GM10266 (cell line): ENCODE data around the gene PCTP.

Source experiments
- DNase-seq: peaks from one replicate; pipeline ENCODE4 v3.0.0; 2012; ENCODE audit errors: extremely low spot score
- TF ChIP-seq, protein P1 (sequence below): IDR thresholded peaks from 2 replicates; pipeline ENCODE4 v1.5.1; 2012; ENCODE audit warnings: mild to moderate bottlenecking, low read depth; ENCODE audit not compliant: control insufficient read depth, insufficient read depth; ENCODE audit errors: missing control alignments

Gene PCTP

DNA sequence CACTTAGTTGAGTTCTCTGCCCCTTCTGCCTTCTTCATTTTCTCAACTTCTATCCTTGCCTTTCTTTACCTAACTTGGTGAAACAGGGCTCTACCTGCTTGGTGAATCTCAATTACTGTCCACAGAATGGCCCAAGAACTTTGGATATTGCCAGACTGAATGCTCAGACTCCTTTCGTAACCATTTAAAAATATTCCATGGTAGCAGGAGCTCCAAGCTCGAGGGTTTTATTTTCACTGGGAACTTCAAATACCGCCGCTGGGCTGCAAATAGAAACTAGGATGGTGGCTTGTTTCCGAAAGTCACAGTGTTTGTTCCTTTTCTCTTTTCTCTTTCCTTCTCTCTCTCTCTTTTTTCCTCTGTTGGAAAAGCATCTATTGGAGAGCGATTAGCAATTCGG lies 41.4 kb upstream of the PCTP start:
- DNase-seq = no peak

DNA sequence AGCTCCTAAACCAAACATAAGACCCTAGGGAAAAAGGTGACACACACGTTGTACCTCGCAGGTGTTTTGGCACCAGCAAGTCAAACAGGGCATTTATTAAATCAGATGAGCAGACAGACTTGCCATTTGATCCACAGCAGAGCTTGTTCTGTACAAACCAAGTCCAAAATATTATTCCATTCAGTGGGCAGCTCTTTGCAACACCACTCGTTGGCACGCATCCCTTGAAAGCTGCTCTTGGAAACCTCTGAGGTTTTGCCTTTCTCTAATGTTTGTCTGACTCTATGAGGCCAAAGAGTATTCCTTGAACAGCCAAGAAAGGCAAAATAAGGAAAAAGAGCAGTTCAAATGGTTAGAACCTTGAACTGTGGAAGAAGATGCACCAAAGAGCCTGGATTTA lies 40.9 kb upstream of the PCTP start:
- DNase-seq = no peak
- TF ChIP-seq, protein P1, sequence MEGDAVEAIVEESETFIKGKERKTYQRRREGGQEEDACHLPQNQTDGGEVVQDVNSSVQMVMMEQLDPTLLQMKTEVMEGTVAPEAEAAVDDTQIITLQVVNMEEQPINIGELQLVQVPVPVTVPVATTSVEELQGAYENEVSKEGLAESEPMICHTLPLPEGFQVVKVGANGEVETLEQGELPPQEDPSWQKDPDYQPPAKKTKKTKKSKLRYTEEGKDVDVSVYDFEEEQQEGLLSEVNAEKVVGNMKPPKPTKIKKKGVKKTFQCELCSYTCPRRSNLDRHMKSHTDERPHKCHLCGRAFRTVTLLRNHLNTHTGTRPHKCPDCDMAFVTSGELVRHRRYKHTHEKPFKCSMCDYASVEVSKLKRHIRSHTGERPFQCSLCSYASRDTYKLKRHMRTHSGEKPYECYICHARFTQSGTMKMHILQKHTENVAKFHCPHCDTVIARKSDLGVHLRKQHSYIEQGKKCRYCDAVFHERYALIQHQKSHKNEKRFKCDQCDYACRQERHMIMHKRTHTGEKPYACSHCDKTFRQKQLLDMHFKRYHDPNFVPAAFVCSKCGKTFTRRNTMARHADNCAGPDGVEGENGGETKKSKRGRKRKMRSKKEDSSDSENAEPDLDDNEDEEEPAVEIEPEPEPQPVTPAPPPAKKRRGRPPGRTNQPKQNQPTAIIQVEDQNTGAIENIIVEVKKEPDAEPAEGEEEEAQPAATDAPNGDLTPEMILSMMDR = no peak

More for the DNA sequence above, 41.4 kb upstream of the PCTP start:
- TF ChIP-seq, protein P1 = no peak

- DNase-seq = no peak
- TF ChIP-seq, protein P1 = no peak
These were observed 40.4 kb upstream of the PCTP start for GRCh38 chr17:55710410-55710809.

- TF ChIP-seq, protein P1 = no peak
- DNase-seq = no peak
These were observed 39.9 kb upstream of the PCTP start for GRCh38 chr17:55710829-55711496.

DNA sequence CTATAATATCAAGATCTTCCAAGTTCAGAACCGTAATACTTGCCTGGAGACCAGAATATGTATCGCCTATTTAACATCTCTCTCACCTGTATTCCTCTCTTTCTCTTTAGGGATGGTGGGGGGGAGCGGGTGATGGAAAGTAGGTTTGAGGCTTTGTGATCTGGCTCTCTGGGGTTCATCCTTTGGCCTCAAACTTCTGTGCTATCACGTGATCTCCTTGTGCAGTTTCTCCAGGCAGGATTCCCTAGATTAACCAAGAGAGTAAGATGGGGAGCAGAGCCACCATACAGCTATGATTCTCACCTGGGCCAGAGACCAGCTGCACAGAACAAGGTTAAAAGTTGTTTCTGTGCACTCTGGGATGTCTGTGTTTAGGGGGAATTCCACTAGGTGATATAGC lies 33.4 kb upstream of the PCTP start:
- TF ChIP-seq, protein P1 = no peak
- no peak for DNase-seq

DNA sequence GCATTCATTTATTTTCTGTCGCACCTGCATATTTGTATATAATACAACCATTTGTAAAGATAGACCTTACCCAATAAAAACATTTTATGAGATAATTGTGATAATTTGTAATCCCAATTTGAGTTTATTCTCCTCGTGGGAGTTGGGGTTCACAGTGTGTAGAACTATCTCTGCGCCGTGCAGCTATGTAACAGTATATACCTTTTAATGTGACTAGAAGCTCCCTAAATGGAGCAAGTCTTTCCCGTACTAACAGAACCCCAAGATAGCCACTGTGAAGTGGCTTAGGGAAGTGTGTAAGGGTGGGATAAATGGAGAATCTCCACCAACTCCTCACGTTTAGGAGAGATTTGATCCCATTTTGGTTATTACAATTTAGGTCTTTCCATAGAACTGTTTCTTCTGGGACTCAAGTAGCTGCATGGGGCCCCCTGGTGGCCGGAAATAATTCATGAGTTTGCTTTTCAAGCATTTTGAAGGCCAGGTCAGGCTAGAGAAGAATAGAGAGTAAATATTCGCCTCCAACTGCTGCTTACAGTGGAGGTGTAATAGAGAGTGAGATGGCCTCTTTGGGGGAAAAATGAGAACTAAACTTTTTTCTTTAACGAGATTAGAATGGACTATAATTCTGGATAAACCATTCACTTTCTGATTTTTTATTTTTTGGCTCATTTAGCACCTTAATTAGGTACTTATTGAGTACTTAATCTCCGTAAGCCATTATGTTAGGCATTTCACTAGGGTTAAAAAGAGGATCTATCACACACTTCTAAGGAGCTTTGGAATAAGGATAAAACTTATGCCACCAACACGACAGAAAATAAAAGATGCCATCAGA lies 32.7 kb upstream of the PCTP start:
- TF ChIP-seq, protein P1 = peak; percentile 69
- DNase-seq = peak; percentile 17
